Epithelial cell of proximal tubule (primary cell): ENCODE results near the gene PCED1B. TPM values are rescaled to one million over a fixed set of nuclear protein-coding genes. Genes with fewer than 3 reads are reported as not detected.

ENCODE experiments used
- DNase-seq: peaks from one replicate; pipeline ENCODE4 v3.0.0-alpha.2; 2011; ENCODE audit warnings: low read depth
- H3K4me3 ChIP-seq: 2 replicates; pipeline ENCODE4 v1.5.1; 2011; ENCODE audit warnings: low read depth, mild to moderate bottlenecking, low read length
- total RNA-seq: library from RNA; depleted of rRNA; stranded (reverse); fragments of >200 nt; gene quantifications from 2 replicates; pipeline ENCODE4 v1.2.3, GENCODE V29; 2015
- TF ChIP-seq, protein P1 (sequence below): conservative IDR thresholded peaks from 2 replicates; pipeline ENCODE4 v1.5.1; 2012; ENCODE audit warnings: low read depth, mild to moderate bottlenecking, low read length

Gene PCED1B
- total RNA-seq, 1 donor from 2014 or later: 9.0 TPM

DNA sequence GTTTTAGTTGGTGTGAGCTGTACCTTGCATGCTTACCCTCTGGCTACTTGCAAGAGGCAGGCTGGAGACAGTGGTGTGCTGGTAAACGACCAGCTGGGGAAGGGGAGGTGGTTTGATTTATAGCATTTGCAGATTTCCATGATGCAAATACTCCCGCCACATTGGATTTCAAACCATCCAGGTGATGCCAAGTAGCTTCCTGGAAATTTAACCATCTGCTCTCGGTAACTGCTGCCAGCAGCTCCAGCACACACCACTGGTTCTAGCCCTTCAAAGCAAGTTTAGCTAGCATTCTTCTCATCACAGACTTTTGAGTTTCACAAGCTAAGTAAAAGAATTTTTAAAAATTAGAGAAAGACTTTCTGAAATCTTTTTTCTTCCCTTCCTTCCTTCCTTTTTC is 104.8 kb downstream of the PCED1B start:
- TF ChIP-seq, protein P1, sequence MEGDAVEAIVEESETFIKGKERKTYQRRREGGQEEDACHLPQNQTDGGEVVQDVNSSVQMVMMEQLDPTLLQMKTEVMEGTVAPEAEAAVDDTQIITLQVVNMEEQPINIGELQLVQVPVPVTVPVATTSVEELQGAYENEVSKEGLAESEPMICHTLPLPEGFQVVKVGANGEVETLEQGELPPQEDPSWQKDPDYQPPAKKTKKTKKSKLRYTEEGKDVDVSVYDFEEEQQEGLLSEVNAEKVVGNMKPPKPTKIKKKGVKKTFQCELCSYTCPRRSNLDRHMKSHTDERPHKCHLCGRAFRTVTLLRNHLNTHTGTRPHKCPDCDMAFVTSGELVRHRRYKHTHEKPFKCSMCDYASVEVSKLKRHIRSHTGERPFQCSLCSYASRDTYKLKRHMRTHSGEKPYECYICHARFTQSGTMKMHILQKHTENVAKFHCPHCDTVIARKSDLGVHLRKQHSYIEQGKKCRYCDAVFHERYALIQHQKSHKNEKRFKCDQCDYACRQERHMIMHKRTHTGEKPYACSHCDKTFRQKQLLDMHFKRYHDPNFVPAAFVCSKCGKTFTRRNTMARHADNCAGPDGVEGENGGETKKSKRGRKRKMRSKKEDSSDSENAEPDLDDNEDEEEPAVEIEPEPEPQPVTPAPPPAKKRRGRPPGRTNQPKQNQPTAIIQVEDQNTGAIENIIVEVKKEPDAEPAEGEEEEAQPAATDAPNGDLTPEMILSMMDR: no peak
- no peak for DNase-seq
- H3K4me3 ChIP-seq: no peak overlapping the region

DNA sequence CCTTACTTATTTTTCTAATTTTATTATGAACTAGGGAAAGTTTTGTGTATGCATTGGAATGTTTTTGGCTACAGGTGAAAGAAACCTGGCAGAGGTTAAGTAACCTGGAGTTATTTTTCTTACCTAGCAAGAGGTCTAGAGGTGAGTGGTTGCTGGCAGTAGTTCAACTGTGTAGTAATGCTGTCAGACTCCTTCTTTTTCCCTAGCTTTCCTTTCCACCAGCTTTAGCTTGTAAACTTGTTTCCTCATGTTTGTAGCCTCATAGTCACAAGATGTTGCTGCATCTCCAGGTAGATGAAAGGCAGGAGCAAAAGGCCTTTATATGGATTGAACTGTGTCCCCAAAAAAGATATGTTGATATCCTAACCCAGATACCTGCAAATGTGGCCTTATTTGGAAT is 105.4 kb downstream of the PCED1B start:
- DNase-seq: peak; percentile 42
- TF ChIP-seq, protein P1: no peak
- no peak overlapping the region for H3K4me3 ChIP-seq

DNA sequence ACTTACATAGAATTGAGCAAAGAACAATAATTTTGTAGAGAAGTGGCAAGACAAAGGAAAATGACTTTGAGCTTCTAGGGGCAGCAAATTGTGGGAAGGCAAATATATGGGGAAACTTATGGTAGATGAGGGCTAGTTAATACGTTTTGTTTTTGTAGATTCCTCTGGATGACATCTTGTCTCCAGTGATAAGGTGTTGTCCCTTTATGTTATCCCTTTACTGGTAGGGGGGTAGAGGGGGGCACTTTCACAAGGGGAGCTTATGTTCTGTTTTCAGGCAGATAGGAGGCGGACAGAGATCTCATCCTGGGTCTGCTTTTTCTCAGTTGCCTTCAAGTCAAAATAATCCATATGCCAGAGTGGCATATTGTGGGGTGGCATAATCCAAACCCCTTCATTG is 106.8 kb downstream of the PCED1B start:
- TF ChIP-seq, protein P1: no peak
- no peak overlapping the region for H3K4me3 ChIP-seq
- DNase-seq: no peak

DNA sequence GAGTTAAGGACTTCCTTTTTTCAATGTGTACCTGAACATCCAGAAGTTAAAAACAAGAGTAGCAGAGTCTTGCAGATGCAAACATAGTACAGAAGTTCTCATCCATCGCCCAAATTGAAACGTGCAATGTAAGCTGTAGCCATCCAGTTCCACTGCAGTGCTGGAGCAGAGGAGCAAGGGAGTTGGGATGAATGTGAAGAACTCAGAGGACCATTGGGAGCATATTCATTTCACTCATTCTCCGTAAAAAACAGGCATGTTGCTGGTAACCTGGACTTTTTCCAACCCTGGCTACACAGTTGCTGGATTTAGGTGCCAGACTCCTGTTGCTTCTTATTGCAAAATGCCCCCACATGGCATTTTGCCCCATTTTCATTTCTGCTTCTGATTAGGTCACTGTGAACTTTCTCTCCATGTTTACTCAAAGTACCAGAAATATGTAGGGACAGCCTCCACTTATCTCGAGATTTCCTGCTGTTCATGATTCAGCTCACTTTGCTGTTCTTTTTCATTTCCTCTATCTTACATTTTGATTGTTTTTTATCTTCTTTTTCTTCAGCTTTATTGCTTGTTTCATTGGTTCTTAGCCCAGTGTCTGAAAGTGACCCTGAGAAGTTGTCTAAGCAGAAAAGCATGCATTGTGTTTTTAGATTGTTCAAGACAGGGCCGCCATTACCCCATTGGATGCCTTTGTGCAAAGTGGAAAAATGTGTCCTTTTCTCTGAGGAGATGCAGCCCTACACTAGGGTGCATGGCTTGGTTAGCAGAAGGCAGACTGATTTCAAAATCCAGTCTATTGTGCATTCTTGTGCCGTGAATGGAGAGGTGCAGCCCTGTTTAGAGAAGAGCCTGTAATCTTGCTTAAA is 109.4 kb downstream of the PCED1B start:
- TF ChIP-seq, protein P1: no peak
- no peak for DNase-seq
- H3K4me3 ChIP-seq: no peak overlapping the region

DNA sequence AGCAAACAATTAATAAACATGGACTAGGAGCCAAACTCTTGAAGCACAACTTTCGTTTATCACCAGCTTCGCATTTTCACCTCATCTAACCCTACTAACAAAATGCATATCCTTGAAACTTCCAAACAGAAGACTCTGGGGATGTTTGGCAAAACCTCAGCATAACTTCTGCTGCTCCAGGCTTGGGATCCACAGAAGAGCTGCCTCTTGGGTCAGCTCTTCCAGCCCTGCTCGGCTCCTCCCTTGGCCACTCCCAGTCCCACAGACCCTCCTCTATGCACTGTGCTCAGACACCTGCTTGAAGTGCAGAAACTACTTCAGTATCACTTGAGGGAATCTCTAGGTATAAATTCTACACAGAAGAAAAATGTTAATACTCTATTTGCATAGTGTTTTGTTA is 110.3 kb downstream of the PCED1B start:
- TF ChIP-seq, protein P1: no peak
- H3K4me3 ChIP-seq: no peak overlapping the region
- DNase-seq: no peak

DNA sequence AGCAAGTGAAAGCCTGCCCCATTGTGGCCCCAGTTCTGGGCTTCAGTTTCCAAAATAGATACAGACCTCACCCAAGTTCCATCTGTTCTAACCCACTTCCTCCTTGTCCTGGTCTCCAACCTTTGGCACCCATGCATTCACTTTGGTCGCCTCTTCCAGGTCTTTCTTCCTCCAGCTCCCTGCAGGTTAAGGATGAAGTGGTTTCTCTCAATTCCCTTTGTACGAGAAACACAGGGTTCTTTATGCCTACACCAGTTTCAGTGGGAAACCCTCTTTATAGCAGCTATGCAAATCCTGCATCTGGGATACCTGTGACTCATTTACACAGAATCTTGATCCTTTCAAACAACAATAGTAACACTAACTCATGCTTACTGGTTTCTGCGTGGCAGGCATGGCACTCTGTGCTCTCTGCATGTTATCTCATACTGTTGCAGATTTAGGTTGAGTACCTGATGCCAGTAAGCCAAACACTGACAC is 110.9 kb downstream of the PCED1B start:
- DNase-seq: peak; percentile 47
- TF ChIP-seq, protein P1: no peak

DNA sequence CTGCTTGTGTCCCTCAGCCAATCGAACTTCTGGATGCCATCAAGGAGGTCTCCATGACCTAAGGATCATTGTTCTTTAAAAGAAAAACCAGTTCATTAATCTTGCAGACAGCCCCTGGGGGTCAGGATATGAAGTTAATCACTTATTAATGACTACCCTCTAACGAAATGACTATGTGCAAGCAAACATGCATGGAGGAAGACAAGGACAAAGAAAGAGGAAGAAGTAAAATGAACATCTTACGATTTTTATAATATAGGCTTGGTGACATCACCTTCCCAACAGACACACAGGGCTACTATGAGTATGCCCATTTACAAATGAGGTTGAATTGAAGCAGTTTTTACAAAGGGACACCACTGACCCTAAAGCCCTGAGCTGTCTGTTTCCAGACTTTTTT is 111.5 kb downstream of the PCED1B start:
- H3K4me3 ChIP-seq: no peak overlapping the region
- TF ChIP-seq, protein P1: no peak
- DNase-seq: no peak

More for the DNA sequence above, 110.9 kb downstream of the PCED1B start:
- no peak overlapping the region for H3K4me3 ChIP-seq
